Measurements from ENCODE around the gene KATNB1. TPM values are rescaled to one million over a fixed set of nuclear protein-coding genes. Genes with fewer than 3 reads are reported as not detected.
"Not testable (repeated sequence)": the region's sequence is repeated elsewhere in the genome, so short reads cannot be mapped to it uniquely, and the experiment has no call there.

KATNB1 gene
- total RNA-seq, 1 experiment from 2014 or later, result 17.4 TPM

GRCh38 chr16:57796014-57796413 is 60.4 kb downstream of the KATNB1 start:
- H3K9me2 ChIP-seq (replicated peaks; ENCODE audit: insufficient read depth, low read length); H3K4me1 ChIP-seq (ENCODE audit: low read length); H3K79me2 ChIP-seq (ENCODE audit: low read length); H3K4me2 ChIP-seq (ENCODE audit: low read depth, low read length, poor library complexity, severe bottlenecking); H4K20me1 ChIP-seq (ENCODE audit: insufficient read depth, low read depth, low read length); H3K4me3 ChIP-seq (ENCODE audit: low read length); H3K27ac ChIP-seq (ENCODE audit: low read length); H3K36me3 ChIP-seq (ENCODE audit: insufficient read depth, low read length); H3K27me3 ChIP-seq (ENCODE audit: low read length); DNase-seq; H3K9ac ChIP-seq (ENCODE audit: low read length); H2AFZ ChIP-seq (ENCODE audit: low read length); H3K9me3 ChIP-seq (ENCODE audit: low read length): not testable (repeated sequence)

- H3K79me2 ChIP-seq (ENCODE audit: low read length), result no peaks in the 10 kb centered on the region
- DNase-seq, result no peak
- no peaks in the 10 kb centered on the region for H3K36me3 ChIP-seq (ENCODE audit: insufficient read depth, low read length)
- no peak overlapping the region for H3K9ac ChIP-seq (ENCODE audit: low read length)
- no peaks in the 10 kb centered on the region for H3K4me1 ChIP-seq (ENCODE audit: low read length)
- H3K4me3 ChIP-seq (ENCODE audit: low read length), result no peak overlapping the region
- no peaks in the 10 kb centered on the region for H4K20me1 ChIP-seq (ENCODE audit: insufficient read depth, low read depth, low read length)
- no peak overlapping the region for H3K4me2 ChIP-seq (ENCODE audit: low read depth, low read length, poor library complexity, severe bottlenecking)
- no peaks in the 10 kb centered on the region for H3K9me2 ChIP-seq (replicated peaks; ENCODE audit: insufficient read depth, low read length)
- H3K27ac ChIP-seq (ENCODE audit: low read length), result no peak overlapping the region
- H3K9me3 ChIP-seq (ENCODE audit: low read length), result no peaks in the 10 kb centered on the region
- H2AFZ ChIP-seq (ENCODE audit: low read length), result no peak overlapping the region
- H3K27me3 ChIP-seq (ENCODE audit: low read length), result no peaks in the 10 kb centered on the region
Measured at GRCh38 chr16:57797216-57797525, 61.6 kb downstream of the KATNB1 start.

GRCh38 chr16:57797526-57798266 is 62.1 kb downstream of the KATNB1 start:
- Histone ChIP-seq H4K20me1 (ENCODE audit: insufficient read depth, low read depth, low read length) (no peaks in the 10 kb centered on the region), H3K27ac (ENCODE audit: low read length) (no peak overlapping the region), H3K9me2 (replicated peaks; ENCODE audit: insufficient read depth, low read length) (no peaks in the 10 kb centered on the region), H3K9me3 (ENCODE audit: low read length) (no peaks in the 10 kb centered on the region), H2AFZ (ENCODE audit: low read length) (no peak overlapping the region), H3K36me3 (ENCODE audit: insufficient read depth, low read length) (no peaks in the 10 kb centered on the region), H3K27me3 (ENCODE audit: low read length) (no peaks in the 10 kb centered on the region), H3K79me2 (ENCODE audit: low read length) (no peaks in the 10 kb centered on the region), H3K9ac (ENCODE audit: low read length) (no peak overlapping the region), H3K4me1 (ENCODE audit: low read length) (no peaks in the 10 kb centered on the region), H3K4me3 (ENCODE audit: low read length) (no peak overlapping the region), H3K4me2 (ENCODE audit: low read depth, low read length, poor library complexity, severe bottlenecking) (no peak overlapping the region)
- DNase-seq, result no peak

GRCh38 chr16:57798267-57798810 is 62.8 kb downstream of the KATNB1 start:
- H3K4me1 ChIP-seq (ENCODE audit: low read length), result no peaks in the 10 kb centered on the region
- H3K27ac ChIP-seq (ENCODE audit: low read length), result no peak overlapping the region
- H3K9ac ChIP-seq (ENCODE audit: low read length), result no peak overlapping the region
- H3K9me2 ChIP-seq (replicated peaks; ENCODE audit: insufficient read depth, low read length), result no peaks in the 10 kb centered on the region
- no peaks in the 10 kb centered on the region for H4K20me1 ChIP-seq (ENCODE audit: insufficient read depth, low read depth, low read length)
- H3K9me3 ChIP-seq (ENCODE audit: low read length), result no peaks in the 10 kb centered on the region
- H3K4me2 ChIP-seq (ENCODE audit: low read depth, low read length, poor library complexity, severe bottlenecking), result no peak overlapping the region
- H2AFZ ChIP-seq (ENCODE audit: low read length), result no peak overlapping the region
- H3K27me3 ChIP-seq (ENCODE audit: low read length), result no peaks in the 10 kb centered on the region
- H3K79me2 ChIP-seq (ENCODE audit: low read length), result no peaks in the 10 kb centered on the region
- no peaks in the 10 kb centered on the region for H3K36me3 ChIP-seq (ENCODE audit: insufficient read depth, low read length)
- no peak for DNase-seq
- H3K4me3 ChIP-seq (ENCODE audit: low read length), result no peak overlapping the region

GRCh38 chr16:57798953-57799599 is 63.5 kb downstream of the KATNB1 start:
- Histone ChIP-seq H3K4me3 (ENCODE audit: low read length) (no peak overlapping the region), H3K27ac (ENCODE audit: low read length) (no peak overlapping the region), H3K9me3 (ENCODE audit: low read length) (no peaks in the 10 kb centered on the region), H3K9me2 (replicated peaks; ENCODE audit: insufficient read depth, low read length) (no peaks in the 10 kb centered on the region), H3K27me3 (ENCODE audit: low read length) (no peaks in the 10 kb centered on the region), H2AFZ (ENCODE audit: low read length) (no peak overlapping the region), H3K9ac (ENCODE audit: low read length) (no peak overlapping the region), H3K4me1 (ENCODE audit: low read length) (no peaks in the 10 kb centered on the region), H4K20me1 (ENCODE audit: insufficient read depth, low read depth, low read length) (no peaks in the 10 kb centered on the region), H3K36me3 (ENCODE audit: insufficient read depth, low read length) (no peaks in the 10 kb centered on the region), H3K4me2 (ENCODE audit: low read depth, low read length, poor library complexity, severe bottlenecking) (no peak overlapping the region), H3K79me2 (ENCODE audit: low read length) (no peaks in the 10 kb centered on the region)
- no peak for DNase-seq

- Histone ChIP-seq H2AFZ (ENCODE audit: low read length) (no peak overlapping the region), H3K4me2 (ENCODE audit: low read depth, low read length, poor library complexity, severe bottlenecking) (no peak overlapping the region), H4K20me1 (ENCODE audit: insufficient read depth, low read depth, low read length) (no peaks in the 10 kb centered on the region), H3K9me2 (replicated peaks; ENCODE audit: insufficient read depth, low read length) (no peaks in the 10 kb centered on the region), H3K4me3 (ENCODE audit: low read length) (no peak overlapping the region), H3K9ac (ENCODE audit: low read length) (no peak overlapping the region), H3K79me2 (ENCODE audit: low read length) (no peaks in the 10 kb centered on the region), H3K27ac (ENCODE audit: low read length) (no peak overlapping the region), H3K9me3 (ENCODE audit: low read length) (no peaks in the 10 kb centered on the region), H3K4me1 (ENCODE audit: low read length) (no peaks in the 10 kb centered on the region), H3K36me3 (ENCODE audit: insufficient read depth, low read length) (no peaks in the 10 kb centered on the region), H3K27me3 (ENCODE audit: low read length) (no peaks in the 10 kb centered on the region)
- DNase-seq, result no peak
Measured at GRCh38 chr16:57799600-57800199, 64.1 kb downstream of the KATNB1 start.

- Histone ChIP-seq H3K79me2 (ENCODE audit: low read length) (no peaks in the 10 kb centered on the region), H3K4me2 (ENCODE audit: low read depth, low read length, poor library complexity, severe bottlenecking) (no peak overlapping the region), H3K27ac (ENCODE audit: low read length) (no peak overlapping the region), H3K4me1 (ENCODE audit: low read length) (no peaks in the 10 kb centered on the region), H2AFZ (ENCODE audit: low read length) (no peak overlapping the region), H4K20me1 (ENCODE audit: insufficient read depth, low read depth, low read length) (no peaks in the 10 kb centered on the region), H3K9me2 (replicated peaks; ENCODE audit: insufficient read depth, low read length) (no peaks in the 10 kb centered on the region), H3K4me3 (ENCODE audit: low read length) (no peak overlapping the region), H3K27me3 (ENCODE audit: low read length) (no peaks in the 10 kb centered on the region), H3K9ac (ENCODE audit: low read length) (no peak overlapping the region), H3K36me3 (ENCODE audit: insufficient read depth, low read length) (no peaks in the 10 kb centered on the region), H3K9me3 (ENCODE audit: low read length) (no peaks in the 10 kb centered on the region)
- no peak for DNase-seq
Measured at GRCh38 chr16:57800200-57801097, 64.9 kb downstream of the KATNB1 start.
